NT2/D1 (cell line): Measurements from ENCODE around the gene GZMH.

ENCODE experiments used
- SUZ12 ChIP-seq: IDR thresholded peaks from 2 replicates; pipeline ENCODE4 v1.6.1; 2011; ENCODE audit not compliant: insufficient read length, insufficient read depth; ENCODE audit errors: extremely low read depth
- YY1 ChIP-seq: IDR thresholded peaks from 2 replicates; pipeline ENCODE4 v1.6.1; 2011; ENCODE audit not compliant: insufficient read length, insufficient read depth
- ZNF274 ChIP-seq: IDR thresholded peaks from 2 replicates; pipeline ENCODE4 v1.6.1; 2011; ENCODE audit warnings: mild to moderate bottlenecking, low read depth, low read length

DNA sequence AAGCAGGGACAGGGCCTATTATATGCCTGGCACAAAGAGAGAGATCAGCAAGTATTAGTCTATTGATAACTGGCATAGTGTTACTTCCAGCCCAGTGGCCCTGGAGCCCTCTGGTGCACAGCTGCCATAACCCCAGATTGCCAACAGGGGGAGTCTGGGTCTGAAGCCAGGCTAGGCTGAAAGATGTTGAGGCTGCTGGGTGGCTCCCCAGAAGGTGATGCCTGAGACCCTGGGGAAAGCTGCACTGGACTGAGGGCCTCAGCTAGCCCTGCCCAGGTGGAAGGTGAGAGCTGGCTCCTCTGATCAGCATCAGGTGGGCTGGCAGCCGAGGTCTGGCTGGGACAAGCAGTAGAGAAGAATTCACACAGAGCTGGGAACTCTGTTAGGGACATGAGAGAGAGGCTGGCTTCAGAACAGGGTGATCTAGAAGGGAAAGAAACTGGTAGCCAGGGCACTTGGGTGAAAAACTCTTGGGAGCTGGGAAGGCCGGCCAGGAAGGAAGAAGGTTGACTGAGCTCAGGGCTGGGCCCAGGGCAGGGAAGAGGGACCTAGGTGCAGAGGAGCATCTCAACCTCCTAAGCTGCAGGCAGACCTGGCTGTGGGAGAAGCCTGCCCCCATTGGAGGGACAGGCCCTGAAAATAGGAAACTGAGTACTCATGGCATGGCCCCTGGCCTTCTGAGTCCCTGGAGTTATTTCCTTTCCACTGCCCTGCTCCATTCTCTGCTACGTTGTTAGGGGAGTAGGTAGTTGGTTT lies 3.9 kb downstream of the GZMH start:
- TF ChIP-seq YY1 (no peak), SUZ12 (no peak), ZNF274 (no peak)
